NCI-H510A treated with DMSO at 0.1 percent for 48 hours (cell line): ENCODE measurements around the gene BEGAIN.

Source experiments
- DNase-seq: peaks from one replicate; lab custom pipeline; 2025; lab: John Stamatoyannopoulos, UW

The BEGAIN gene

GRCh38 chr14:100549834-100550625 lies 37.2 kb downstream of the BEGAIN start:
- no peak for DNase-seq

- no peak for DNase-seq
These were observed 38.3 kb downstream of the BEGAIN start for GRCh38 chr14:100548939-100549338.

- no peak for DNase-seq
These were observed 38.9 kb downstream of the BEGAIN start for GRCh38 chr14:100548295-100548655.

DNA sequence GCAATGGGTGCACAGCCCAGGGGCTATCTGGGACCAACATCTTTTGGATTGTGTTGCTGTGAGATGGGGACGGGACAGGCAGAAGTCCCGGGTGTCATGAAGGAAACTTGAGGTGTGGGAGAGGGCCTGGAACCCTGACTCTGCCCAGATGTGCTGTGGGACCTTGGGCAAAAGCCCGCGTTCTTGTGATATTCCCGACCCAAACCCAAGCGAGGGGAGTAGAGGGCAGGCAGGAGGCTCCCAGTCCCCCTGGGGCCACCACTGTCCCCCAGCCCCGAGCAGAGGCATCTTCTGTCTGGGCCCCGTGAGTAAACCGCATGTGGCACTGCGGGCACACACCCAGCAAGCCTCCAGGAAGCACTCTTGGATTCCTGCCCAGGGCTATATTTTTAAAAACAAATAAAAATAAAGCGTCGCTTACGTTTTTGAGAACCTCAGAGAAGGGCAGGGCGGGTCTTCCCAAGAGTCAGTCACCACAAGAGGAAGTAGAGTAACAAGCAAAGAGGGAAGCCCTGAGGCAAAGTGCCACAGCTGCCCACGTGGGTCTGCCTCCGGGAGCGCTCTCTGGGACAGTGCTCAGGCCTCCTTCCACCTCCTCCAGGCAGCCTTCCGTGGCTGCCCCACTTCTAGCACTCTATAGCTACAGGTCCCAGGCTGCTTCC lies 39.5 kb downstream of the BEGAIN start:
- DNase-seq: peak; percentile 24

GRCh38 chr14:100546051-100546443 lies 41.2 kb downstream of the BEGAIN start:
- no peak for DNase-seq

GRCh38 chr14:100545359-100545758 lies 41.9 kb downstream of the BEGAIN start:
- no peak for DNase-seq

DNA sequence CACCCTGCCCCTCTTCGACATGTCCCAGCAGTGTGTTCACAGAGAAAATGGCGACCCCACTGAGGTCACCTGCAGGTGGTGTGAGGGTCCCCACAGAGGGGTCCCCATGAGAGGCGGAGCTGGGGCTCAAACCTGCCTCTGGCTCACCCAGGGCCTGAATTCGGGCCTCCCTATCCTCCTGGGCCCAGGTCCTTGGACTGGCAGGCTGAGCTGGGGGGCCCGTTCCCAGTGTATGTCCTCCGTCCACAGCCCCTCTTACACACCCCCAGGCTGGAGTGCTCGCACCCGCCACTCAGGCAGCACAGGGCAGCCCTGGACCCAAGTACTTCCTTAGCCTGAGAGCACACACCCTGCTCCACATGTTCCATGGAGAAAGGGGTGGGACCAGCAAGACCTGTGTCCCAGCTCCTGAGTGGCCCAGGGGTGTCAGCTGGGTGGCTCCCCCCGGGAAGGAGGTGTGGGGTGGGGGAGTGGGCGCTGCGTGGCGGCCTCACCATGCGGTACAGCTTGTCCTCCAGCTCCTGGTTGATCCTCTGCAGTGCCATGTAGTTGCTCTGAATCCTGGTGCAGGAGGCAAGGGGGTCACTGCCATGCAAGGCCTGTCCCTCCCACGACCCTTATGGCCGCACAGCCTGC lies 42.6 kb downstream of the BEGAIN start:
- DNase-seq: no peak

- DNase-seq: no peak
These were observed 43.5 kb downstream of the BEGAIN start for GRCh38 chr14:100543471-100544455.

GRCh38 chr14:100542619-100543205 lies 44.5 kb downstream of the BEGAIN start:
- no peak for DNase-seq

GRCh38 chr14:100541621-100542560 lies 45.3 kb downstream of the BEGAIN start:
- DNase-seq: no peak

DNA sequence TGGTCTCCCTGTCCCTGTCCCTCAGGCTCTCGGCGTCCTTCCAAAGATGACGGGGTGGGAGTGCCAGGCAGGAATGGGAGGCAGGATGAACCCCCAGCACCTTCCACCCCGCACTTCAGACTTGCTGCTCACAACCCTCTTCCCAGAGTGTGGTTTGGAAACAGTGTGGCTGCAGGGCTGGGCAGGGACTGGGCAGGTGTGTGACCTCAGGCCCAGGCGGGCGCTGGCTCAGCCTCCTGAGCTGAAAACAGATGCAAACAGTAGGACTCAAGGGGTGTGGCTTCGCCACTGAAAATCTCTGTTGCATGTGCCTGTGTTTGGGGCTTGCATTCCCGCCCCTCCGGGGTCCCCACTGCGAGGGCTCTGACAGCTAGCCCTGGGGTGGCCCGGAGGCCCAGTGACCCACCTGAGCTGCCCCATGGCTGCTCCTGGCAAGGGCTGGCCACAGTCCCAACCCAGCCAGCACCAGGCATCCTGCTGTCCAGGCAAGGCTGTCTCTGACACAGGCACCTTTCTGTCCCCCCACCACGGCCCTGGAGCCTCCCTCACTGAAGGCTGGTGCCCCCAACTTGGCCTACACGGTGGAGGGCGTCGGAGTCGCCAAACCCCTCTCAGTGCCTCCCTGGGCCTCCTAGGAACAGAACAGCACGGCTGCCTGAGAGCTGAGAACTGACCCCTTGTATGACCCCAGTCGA lies 46.1 kb downstream of the BEGAIN start:
- DNase-seq: no peak

DNA sequence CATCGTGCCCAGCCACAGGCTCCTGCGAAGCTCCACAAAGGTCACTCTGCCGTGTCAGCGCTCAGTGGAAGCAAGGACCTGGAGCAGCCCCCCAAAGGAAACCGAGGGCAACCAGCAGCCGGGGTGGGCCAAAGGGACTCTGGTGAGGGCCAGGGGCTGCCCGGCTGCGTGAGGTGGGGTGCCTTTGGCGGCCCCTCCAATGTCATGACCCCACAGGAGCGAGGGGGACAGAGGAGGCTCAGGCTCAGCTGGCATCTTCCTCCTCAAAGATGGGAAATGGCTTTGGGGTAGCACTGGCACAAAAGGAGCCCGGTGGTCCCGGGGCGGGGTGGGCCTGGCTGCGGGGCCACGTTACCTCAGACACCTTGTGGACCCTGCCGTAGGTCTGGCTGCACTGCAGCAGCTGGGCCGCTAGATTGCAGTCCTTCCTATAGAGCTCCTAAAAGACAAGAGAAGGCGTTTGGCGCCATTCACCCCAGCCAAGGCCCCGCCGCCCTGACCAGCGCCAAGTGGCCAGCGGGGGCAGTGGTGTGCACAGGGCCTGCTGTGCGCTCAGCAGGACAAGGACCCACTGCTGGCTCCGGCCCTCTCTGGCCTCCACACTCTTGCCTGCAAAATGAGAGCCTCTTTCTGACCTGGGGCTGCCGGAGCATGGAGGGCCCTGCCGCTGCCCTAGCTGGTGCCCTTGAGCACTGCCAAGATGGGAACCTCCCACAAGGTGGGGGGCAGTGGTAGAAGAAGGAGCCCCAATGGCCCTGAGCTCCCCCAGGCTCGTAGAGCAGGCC lies 46.9 kb downstream of the BEGAIN start:
- DNase-seq: no peak

DNA sequence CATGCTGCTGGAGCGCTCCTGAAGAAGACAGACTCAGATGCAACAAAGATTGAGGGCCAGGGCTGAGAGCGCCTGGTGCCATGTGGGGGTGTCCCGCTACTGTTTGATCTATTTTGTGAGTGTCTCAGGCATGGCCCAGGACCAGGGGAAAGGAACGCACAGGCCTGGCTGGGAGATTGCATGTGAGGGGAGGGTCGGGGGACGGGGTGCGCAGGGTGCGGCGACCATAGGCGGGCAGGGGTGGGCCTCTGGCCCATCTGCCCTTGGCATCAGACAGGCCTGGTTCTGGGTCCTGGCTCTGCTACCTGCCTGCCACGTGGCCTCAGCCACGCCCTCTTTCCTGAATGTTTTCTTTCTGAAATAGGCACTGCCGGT lies 47.5 kb downstream of the BEGAIN start:
- DNase-seq: no peak

DNA sequence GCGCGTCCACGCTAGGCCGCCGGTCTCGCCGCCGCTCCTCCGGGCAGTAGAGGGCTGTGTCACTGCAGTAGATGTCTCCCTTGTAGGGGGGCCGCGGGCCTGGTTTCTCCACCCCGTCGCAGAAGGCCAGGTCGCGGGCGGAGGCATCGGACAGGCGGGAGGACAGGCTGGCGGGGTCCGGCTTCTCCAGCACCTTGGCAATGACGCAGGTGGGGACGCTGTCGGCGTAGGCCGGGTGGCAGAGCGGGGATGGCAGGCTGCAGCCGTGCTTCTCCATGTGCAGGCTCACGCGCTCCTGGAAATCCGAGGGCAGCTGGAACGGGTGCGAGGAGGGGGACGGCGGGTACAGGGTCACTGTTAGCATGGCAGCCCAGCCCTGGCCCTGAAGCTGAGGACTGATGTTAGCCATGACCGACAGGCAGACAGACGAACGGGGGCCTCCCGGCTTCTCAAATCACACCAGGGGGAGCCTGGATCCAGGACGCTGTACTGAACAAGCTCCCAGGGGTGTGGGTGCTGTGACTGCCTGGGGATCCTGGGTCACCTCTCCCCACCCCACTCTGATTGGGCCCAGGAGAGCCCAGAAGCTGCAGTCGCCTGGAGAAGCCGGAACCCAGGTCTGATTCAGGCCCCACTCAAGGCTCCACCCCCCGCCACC lies 48.1 kb downstream of the BEGAIN start:
- DNase-seq: no peak

GRCh38 chr14:100538351-100539002 lies 48.7 kb downstream of the BEGAIN start:
- no peak for DNase-seq

DNA sequence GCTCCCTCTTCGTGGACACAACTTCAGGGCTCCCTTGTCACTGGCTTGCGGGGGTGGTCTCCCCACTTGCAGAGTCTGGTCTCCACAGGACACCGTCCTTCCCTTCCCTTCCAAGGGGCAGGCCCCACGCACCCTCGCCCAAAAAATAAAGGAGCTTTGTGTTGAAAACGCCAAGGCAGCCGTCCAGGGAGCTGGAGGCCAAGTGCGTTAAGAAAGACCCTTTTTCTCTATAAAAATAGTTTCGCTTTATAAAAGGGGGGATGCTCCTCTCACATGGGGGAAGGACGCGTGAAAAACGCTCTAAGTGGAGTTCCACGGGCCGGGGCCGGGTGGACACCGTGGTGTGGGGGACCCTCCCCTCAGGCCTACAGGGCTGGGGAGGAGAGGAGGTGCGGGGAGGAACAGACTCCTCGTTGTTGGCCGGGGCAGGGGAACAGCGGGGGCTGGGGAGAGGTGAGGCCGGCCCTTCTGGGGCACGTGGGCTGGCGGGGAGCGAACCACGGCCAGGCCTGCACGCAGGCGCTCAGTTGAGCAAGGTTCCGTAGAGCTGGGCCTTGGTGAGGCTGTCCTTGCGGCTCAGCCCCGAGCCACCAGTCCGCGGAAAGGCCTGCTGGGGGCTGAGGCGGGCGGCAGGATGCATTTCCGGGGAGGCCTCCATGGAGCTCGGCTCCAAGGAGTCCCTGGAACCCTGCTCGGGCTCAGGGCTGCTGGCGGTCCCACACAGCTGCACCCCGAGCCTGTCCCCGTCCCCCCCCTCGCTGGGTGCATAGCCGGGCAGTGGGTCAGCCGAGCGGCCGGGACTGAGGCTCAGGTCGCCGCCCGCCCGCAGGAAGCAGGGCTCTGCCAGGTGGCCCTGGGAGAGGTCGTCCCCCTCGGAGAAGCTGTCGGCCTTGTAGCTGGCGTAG lies 49.5 kb downstream of the BEGAIN start:
- DNase-seq: no peak
